ENCODE measurements around the gene AFMID. TPM values are rescaled to one million over a fixed set of nuclear protein-coding genes. Genes with fewer than 3 reads are reported as not detected.

AFMID gene
- total RNA-seq, 1 experiment from 2014 or later = 65.8 TPM

- TF ChIP-seq REST (IDR thresholded peaks at IDR 0.05; ENCODE audit: low read depth) = no peak
- TF ChIP-seq ZBTB33 (IDR thresholded peaks at IDR 0.05; ENCODE audit: extremely low read depth, insufficient replicate concordance, low read length) = no peak
These were observed 61.1 kb downstream of the AFMID start (continued) for GRCh38 chr17:78248051-78248914.

GRCh38 chr17:78249074-78249817 lies 62.1 kb downstream of the AFMID start:
- no peaks in the 10 kb centered on the region for H3K27me3 ChIP-seq (ENCODE audit: insufficient read depth, low read length)
- no peak overlapping the region for H3K27ac ChIP-seq (ENCODE audit: low read depth, low read length)
- BruUV-seq (replicated peaks) = no TSS peak
- intact Hi-C loops (cut with micrococcal nuclease) = no loop called here
- RAD21 ChIA-PET (ENCODE audit: low non-redundant PET in 1 of 2, low total read pairs in 2 of 2, uncharacterized antibody in 2 of 2, unreplicated experiment in 2 of 2) = interaction anchor here in 1 of 2 experiments (1.2 kb wide), 1 partner anchor 173 kb away, joined by 3 read pairs; no protein-coding TSS in a partner anchor
- no peak overlapping the region for H3K4me3 ChIP-seq (replicated peaks in 1 of 2; ENCODE audit: low read depth in 1 of 2, low read length in 2 of 2)
- no peaks in the 10 kb centered on the region for H4K20me1 ChIP-seq (ENCODE audit: insufficient read depth)
- H3K4me1 ChIP-seq (ENCODE audit: control insufficient read depth in 1 of 2, insufficient read depth in 2 of 2, low read length in 2 of 2) = peaks cover 5 to 10% of the 10 kb centered on the region in 2 experiments
- no peak overlapping the region for H3K4me2 ChIP-seq (ENCODE audit: low read length)
- CTCF ChIA-PET = interaction anchor here (0.9 to 3.0 kb wide), 6 partner anchors 10 to 230 kb away, joined by 3 to 61 read pairs (median 5); no protein-coding TSS in a partner anchor
- no peak for DNase-seq (ENCODE audit: low read depth, low spot score)
- no peaks in the 10 kb centered on the region for H3K36me3 ChIP-seq (ENCODE audit: control insufficient read depth in 1 of 2, insufficient read depth in 2 of 2, low read length in 2 of 2)
- H3K9ac ChIP-seq (ENCODE audit: low read length) = no peak overlapping the region
- H3K79me2 ChIP-seq (ENCODE audit: insufficient read depth, low read length) = no peaks in the 10 kb centered on the region
- no peaks in the 10 kb centered on the region for H3K9me2 ChIP-seq (ENCODE audit: insufficient read depth)
- H2AFZ ChIP-seq (ENCODE audit: low read depth, low read length, poor library complexity, severe bottlenecking) = no peak overlapping the region
- H3K9me3 ChIP-seq (ENCODE audit: control insufficient read depth in 1 of 2, insufficient read depth in 1 of 2, low read depth in 1 of 2, low read length in 2 of 2) = no peaks in the 10 kb centered on the region
- POLR2A ChIA-PET = interaction anchor here (1.1 kb wide), 1 partner anchor 62 kb away, joined by 3 read pairs; the partner anchor contains the start of genes AFMID and TK1
- no peak for ATAC-seq
- TF ChIP-seq SRF (IDR thresholded peaks at IDR 0.05; ENCODE audit: low read depth) = no peak
- TF ChIP-seq MAX (IDR thresholded peaks at IDR 0.05) = no peak
- no peak for TF ChIP-seq JUND (IDR thresholded peaks at IDR 0.05)
- TF ChIP-seq EZH2phosphoT487 (IDR thresholded peaks at IDR 0.05; ENCODE audit: borderline replicate concordance) = no peak
- TF ChIP-seq SIN3A (IDR thresholded peaks at IDR 0.05; ENCODE audit: low read depth) = no peak
- no peak for TF ChIP-seq FOSL1 (IDR thresholded peaks at IDR 0.05; ENCODE audit: low read depth)
- no peak for TF ChIP-seq CTCF (IDR thresholded peaks at IDR 0.05 in 2 of 3, conservative IDR thresholded peaks at IDR 0.05 in 1 of 3; ENCODE audit: borderline replicate concordance in 1 of 3, insufficient read depth in 1 of 3, low read depth in 2 of 3, low read length in 2 of 3)
- TF ChIP-seq POLR2A (IDR thresholded peaks at IDR 0.05; ENCODE audit: borderline replicate concordance, extremely low read depth, insufficient read depth, insufficient read length) = no peak
- TF ChIP-seq CEBPB (IDR thresholded peaks at IDR 0.05; ENCODE audit: low read depth) = no peak
- TF ChIP-seq CBX3 (IDR thresholded peaks at IDR 0.05; ENCODE audit: low read depth) = no peak
- TF ChIP-seq EGR1 (IDR thresholded peaks at IDR 0.05; ENCODE audit: low read depth) = no peak
- TF ChIP-seq YY1 (IDR thresholded peaks at IDR 0.05; ENCODE audit: extremely low read depth, insufficient replicate concordance, low read depth, low read length) = no peak
- TF ChIP-seq POLR2AphosphoS5 (IDR thresholded peaks at IDR 0.05; ENCODE audit: low read depth, low read length) = no peak
